Measurements from ENCODE around the gene HNRNPLL. TPM values are rescaled to one million over a fixed set of nuclear protein-coding genes. Genes with fewer than 3 reads are reported as not detected.
A peak's percentile ranks its signal among the peaks of the same experiment; 100 is the strongest.
"Not testable (repeated sequence)": the region's sequence is repeated elsewhere in the genome, so short reads cannot be mapped to it uniquely, and the experiment has no call there.

HNRNPLL gene
- 10 to 100 TPM; 47.3 to 79.1 (median 68.7) TPM for total RNA-seq

GRCh38 chr2:38602732-38603401, at the start of gene HNRNPLL:
Gene HNRNPLL (minus strand): TSS chr2:38602928. CDS start chr2:38602626, 302 bp downstream.
- H3K27me3 ChIP-seq: no peaks in the 10 kb centered on the region
- H3K4me1 ChIP-seq: peaks cover 0 to 42% (median 12%) of the 10 kb centered on the region in 3 donors
- H3K9me3 ChIP-seq: no peaks in the 10 kb centered on the region
- peak within 1 kb of the TSS; percentile 53 to 87 for H3K4me3 ChIP-seq
- H3K36me3 ChIP-seq: no peaks in the 10 kb centered on the region
- peak; percentile 98 for ATAC-seq
- TF ChIP-seq POLR2A (IDR thresholded peaks at IDR 0.05) (peak; percentile 98), CTCF (IDR thresholded peaks at IDR 0.05) (peak in 1 of 4 experiments; percentile 16), EP300 (IDR thresholded peaks at IDR 0.05) (no peak), POLR2AphosphoS5 (IDR thresholded peaks at IDR 0.05) (peak; percentile 99)
- peak within 1 kb of the TSS; percentile 82 to 100 (median 99) for H3K27ac ChIP-seq
- WGBS, 2 donors (ENCODE audit: low coverage in 1 of 2): 0% methylated on average over 6 to 15 of the region's 75 CpGs

GRCh38 chr2:38650717-38651116, 48.0 kb upstream of the HNRNPLL start:
- no peak overlapping the region for H3K27ac ChIP-seq
- H3K36me3 ChIP-seq: no peaks in the 10 kb centered on the region
- WGBS, 2 donors (ENCODE audit: low coverage in 1 of 2): 72% methylated on average over 2 of the region's 2 CpGs; no CpG with 5 or more reads in 1 of the 2 donors
- H3K4me3 ChIP-seq: no peak overlapping the region
- H3K4me1 ChIP-seq: no peaks in the 10 kb centered on the region
- TF ChIP-seq POLR2A (IDR thresholded peaks at IDR 0.05) (no peak), EP300 (IDR thresholded peaks at IDR 0.05) (no peak)
- H3K27me3 ChIP-seq: no peaks in the 10 kb centered on the region
- ATAC-seq: no peak
- no peaks in the 10 kb centered on the region for H3K9me3 ChIP-seq

GRCh38 chr2:38650012-38650411, 47.3 kb upstream of the HNRNPLL start:
- TF ChIP-seq POLR2A (IDR thresholded peaks at IDR 0.05) (no peak), POLR2AphosphoS5 (IDR thresholded peaks at IDR 0.05) (no peak), CTCF (IDR thresholded peaks at IDR 0.05) (no peak), EP300 (IDR thresholded peaks at IDR 0.05) (no peak)
- 77 to 90% methylated on average over 4 to 6 of the region's 6 CpGs for WGBS, 2 donors (ENCODE audit: low coverage in 1 of 2)
- H3K36me3 ChIP-seq: no peaks in the 10 kb centered on the region
- H3K27ac ChIP-seq: no peak overlapping the region
- no peak overlapping the region for H3K4me3 ChIP-seq
- ATAC-seq: no peak
- H3K9me3 ChIP-seq: no peaks in the 10 kb centered on the region
- H3K27me3 ChIP-seq: no peaks in the 10 kb centered on the region
- H3K4me1 ChIP-seq: no peaks in the 10 kb centered on the region

- ATAC-seq: no peak
- Histone ChIP-seq H3K27ac (no peak overlapping the region), H3K4me3 (no peak overlapping the region), H3K36me3 (no peaks in the 10 kb centered on the region), H3K9me3 (no peaks in the 10 kb centered on the region), H3K4me1 (no peaks in the 10 kb centered on the region), H3K27me3 (no peaks in the 10 kb centered on the region)
- 92 to 97% methylated on average over 11 to 12 of the region's 12 CpGs for WGBS, 2 donors (ENCODE audit: low coverage in 1 of 2)
- TF ChIP-seq POLR2AphosphoS5 (IDR thresholded peaks at IDR 0.05): no peak
- no peak for TF ChIP-seq CTCF (IDR thresholded peaks at IDR 0.05)
- no peak for TF ChIP-seq POLR2A (IDR thresholded peaks at IDR 0.05)
- TF ChIP-seq EP300 (IDR thresholded peaks at IDR 0.05): no peak
Measured at GRCh38 chr2:38649176-38649728, 46.5 kb upstream of the HNRNPLL start.

GRCh38 chr2:38648107-38648761, 45.5 kb upstream of the HNRNPLL start:
- WGBS, 2 donors (ENCODE audit: low coverage in 1 of 2): 79 to 86% methylated on average over 4 to 7 of the region's 7 CpGs
- no peak for ATAC-seq
- TF ChIP-seq CTCF (IDR thresholded peaks at IDR 0.05) (no peak), POLR2AphosphoS5 (IDR thresholded peaks at IDR 0.05) (no peak), EP300 (IDR thresholded peaks at IDR 0.05) (no peak), POLR2A (IDR thresholded peaks at IDR 0.05) (no peak)

GRCh38 chr2:38643683-38644511, 41.2 kb upstream of the HNRNPLL start:
- WGBS, 2 donors (ENCODE audit: low coverage in 1 of 2): 89 to 92% methylated on average over 8 to 16 of the region's 16 CpGs
- not testable (repeated sequence) for H3K36me3 ChIP-seq, H3K4me1 ChIP-seq, H3K27ac ChIP-seq, H3K27me3 ChIP-seq, ATAC-seq, H3K4me3 ChIP-seq, H3K9me3 ChIP-seq

More at GRCh38 chr2:38648107-38648761, 45.5 kb upstream of the HNRNPLL start:
- Histone ChIP-seq H3K27ac (no peak overlapping the region), H3K9me3 (peaks cover 0 to 3% (median 0%) of the 10 kb centered on the region in 3 donors), H3K27me3 (no peaks in the 10 kb centered on the region), H3K36me3 (no peaks in the 10 kb centered on the region), H3K4me3 (no peak overlapping the region), H3K4me1 (no peaks in the 10 kb centered on the region)

Data from gastroesophageal sphincter (tissue), 4 donors.